ENCODE results near the gene TNFRSF21.

DNA sequence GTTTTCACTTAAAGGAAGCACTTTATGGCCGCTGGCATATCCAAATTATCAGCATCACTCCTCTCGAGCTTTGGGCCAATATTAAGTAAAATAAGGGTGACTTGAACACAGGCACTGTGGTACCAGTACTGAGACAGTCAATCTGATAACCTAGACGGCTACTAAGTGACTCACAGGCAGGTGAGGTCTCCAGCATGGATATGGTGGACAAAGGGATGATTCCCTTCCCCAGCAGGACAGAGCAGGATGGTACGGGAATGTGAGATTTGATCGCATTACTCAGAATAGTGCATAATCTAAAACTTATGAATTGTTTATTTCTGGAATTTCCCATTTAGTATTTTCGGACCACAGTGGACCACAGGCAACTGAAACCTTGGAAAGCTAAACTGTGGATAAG lies 55.7 kb downstream of the TNFRSF21 start:
- TF ChIP-seq POLR2A (IDR thresholded peaks at IDR 0.05) = no peak
- TF ChIP-seq, protein P1, sequence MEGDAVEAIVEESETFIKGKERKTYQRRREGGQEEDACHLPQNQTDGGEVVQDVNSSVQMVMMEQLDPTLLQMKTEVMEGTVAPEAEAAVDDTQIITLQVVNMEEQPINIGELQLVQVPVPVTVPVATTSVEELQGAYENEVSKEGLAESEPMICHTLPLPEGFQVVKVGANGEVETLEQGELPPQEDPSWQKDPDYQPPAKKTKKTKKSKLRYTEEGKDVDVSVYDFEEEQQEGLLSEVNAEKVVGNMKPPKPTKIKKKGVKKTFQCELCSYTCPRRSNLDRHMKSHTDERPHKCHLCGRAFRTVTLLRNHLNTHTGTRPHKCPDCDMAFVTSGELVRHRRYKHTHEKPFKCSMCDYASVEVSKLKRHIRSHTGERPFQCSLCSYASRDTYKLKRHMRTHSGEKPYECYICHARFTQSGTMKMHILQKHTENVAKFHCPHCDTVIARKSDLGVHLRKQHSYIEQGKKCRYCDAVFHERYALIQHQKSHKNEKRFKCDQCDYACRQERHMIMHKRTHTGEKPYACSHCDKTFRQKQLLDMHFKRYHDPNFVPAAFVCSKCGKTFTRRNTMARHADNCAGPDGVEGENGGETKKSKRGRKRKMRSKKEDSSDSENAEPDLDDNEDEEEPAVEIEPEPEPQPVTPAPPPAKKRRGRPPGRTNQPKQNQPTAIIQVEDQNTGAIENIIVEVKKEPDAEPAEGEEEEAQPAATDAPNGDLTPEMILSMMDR (IDR thresholded peaks at IDR 0.05) = no peak

Measured in body of pancreas (tissue), 4 donors.